K562 (cell line): Measurements from ENCODE around the gene NUP205. TPM values are rescaled to one million over a fixed set of nuclear protein-coding genes. Genes with fewer than 3 reads are reported as not detected.
A peak's percentile ranks its signal among the peaks of the same experiment; 100 is the strongest.

Experiments used
- ATAC-seq: fragments of 200-7000 bp; cut with Tn5 transposase; 3 replicates; pipeline ENCODE4 v1.9.1; 2020; ENCODE audit warnings: moderate library complexity
- BruUV-seq: library from RNA; stranded (reverse); fragments of 400-500 nt; replicated peaks from 2 replicates; lab custom pipeline; 2021; lab: Mats Ljungman, UMichigan
- CTCF ChIA-PET: fragments of 300-600 bp; formaldehyde crosslinking; extraction: SDS; loops from one replicate; lab custom pipeline; 2021; ENCODE audit warnings: low intra/inter-chr PET ratio; lab: Yijun Ruan, JAX
- POLR2A ChIA-PET: fragments of 300-600, 350-650 bp; sonication (Branson Sonifier 250); formaldehyde crosslinking; extraction: SDS; loops from one replicate; lab custom pipeline; 2021; ENCODE audit warnings: antibody characterized with exemption, inconsistent platforms; lab: Yijun Ruan, JAX
- DNase-seq, 4 experiments: peaks; one replicate each; pipeline versions ENCODE4 v3.0.0 to v3.0.0-alpha.2; 2011 to 2018; ENCODE audit warnings: low spot score in 3 of 4, mixed read lengths in 3 of 4; ENCODE audit errors: extremely low read depth in 1 of 4
- FAIRE-seq: peaks from 2 replicates; lab custom pipeline; 2011; peaks lifted over from hg19 to GRCh38; lab: Jason Lieb, UNC
- H2AFZ ChIP-seq: 2 replicates; pipeline ENCODE4 v1.6.0; 2011; ENCODE audit warnings: low read depth, low read length, control low read depth, inconsistent platforms
- H3K27ac ChIP-seq: fragments of 200-600 bp; 3 replicates; pipeline ENCODE4 v1.8.0; 2011; ENCODE audit warnings: low read depth, mild to moderate bottlenecking, control low read depth, inconsistent platforms, low read length, moderate library complexity, mixed read lengths; ENCODE audit errors: extremely low read depth
- H3K27me3 ChIP-seq, 2 experiments: fragments of 300-600 bp in 1 of 2; 2 replicates in 1 of 2; 3 replicates in 1 of 2; pipeline versions ENCODE4 v1.6.0 to v1.8.0; 2011; ENCODE audit warnings: inconsistent platforms in 2 of 2, low read length in 2 of 2, mild to moderate bottlenecking in 1 of 2, mixed read lengths in 1 of 2, moderate library complexity in 1 of 2; ENCODE audit not compliant: control insufficient read depth in 2 of 2, insufficient read depth in 2 of 2
- H3K36me3 ChIP-seq: fragments of 300-600 bp; 3 replicates; pipeline ENCODE4 v1.8.0; 2011; ENCODE audit warnings: mild to moderate bottlenecking, low read length, inconsistent platforms; ENCODE audit not compliant: control insufficient read depth, insufficient read depth
- H3K4me1 ChIP-seq, 2 experiments: fragments of 200-600 bp in 1 of 2; replicated peaks in 1 of 2; 2 replicates in 1 of 2; 3 replicates in 1 of 2; pipeline versions ENCODE4 v1.5.1 to v1.8.0; 2011; ENCODE audit warnings: inconsistent platforms in 2 of 2, low read length in 2 of 2, mild to moderate bottlenecking in 1 of 2, mixed read lengths in 1 of 2, moderate library complexity in 1 of 2; ENCODE audit not compliant: control insufficient read depth in 2 of 2, insufficient read depth in 2 of 2
- H3K4me2 ChIP-seq: 2 replicates; pipeline ENCODE4 v1.6.1; 2011; ENCODE audit warnings: low read length, control low read depth, inconsistent platforms, mixed read lengths; ENCODE audit not compliant: insufficient read depth
- H3K4me3 ChIP-seq: fragments of 200-600 bp; sonication (generic), shearing (Covaris generic); 2 replicates; pipeline ENCODE4 v1.5.1; 2016; ENCODE audit warnings: control low read depth, inconsistent platforms
- H3K79me2 ChIP-seq: fragments of 200-600 bp; 3 replicates; pipeline ENCODE4 v1.8.0; 2011; ENCODE audit warnings: low read length, inconsistent platforms; ENCODE audit not compliant: control insufficient read depth, insufficient read depth
- H3K9ac ChIP-seq, 2 experiments: 2 replicates each; pipeline versions ENCODE4 v1.6.0 to v1.6.1; 2011; ENCODE audit warnings: low read depth in 2 of 2, low read length in 2 of 2, control low read depth in 1 of 2, inconsistent platforms in 1 of 2, mild to moderate bottlenecking in 1 of 2, mixed read lengths in 1 of 2; ENCODE audit not compliant: insufficient read depth in 1 of 2
- H3K9me1 ChIP-seq: one replicate; pipeline ENCODE4 v1.6.0; 2011; ENCODE audit warnings: inconsistent platforms, mild to moderate bottlenecking, low read length, moderate library complexity; ENCODE audit not compliant: control insufficient read depth, insufficient read depth
- H3K9me3 ChIP-seq: replicated peaks from 2 replicates; pipeline ENCODE4 v1.5.1; 2011; ENCODE audit warnings: low read depth, low read length, inconsistent platforms; ENCODE audit not compliant: control insufficient read depth, insufficient read depth
- H4K20me1 ChIP-seq: replicated peaks from 2 replicates; pipeline ENCODE4 v1.6.1; 2011; ENCODE audit warnings: low read length, inconsistent platforms, mixed read lengths; ENCODE audit not compliant: control insufficient read depth, insufficient read depth
- CHAMP1 ChIP-seq: fragments of 450-650 bp; IDR thresholded peaks from 2 replicates; pipeline ENCODE4 v1.6.1; 2016; ENCODE audit warnings: mild to moderate bottlenecking
- CREBBP ChIP-seq: IDR thresholded peaks from one replicate; pipeline ENCODE4 v1.6.1; 2012; ENCODE audit warnings: low read depth, mild to moderate bottlenecking, control low read depth, inconsistent platforms, low read length
- E2F4 ChIP-seq: sonication (generic); formaldehyde crosslinking; IDR thresholded peaks from 2 replicates; pipeline ENCODE4 v1.8.0; 2022; ENCODE audit warnings: mild to moderate bottlenecking, low read depth, missing genetic modification reagents
- E2F8 ChIP-seq: fragments of 450-650 bp; IDR thresholded peaks from 2 replicates; pipeline ENCODE4 v1.7.1; 2018; ENCODE audit warnings: mild to moderate bottlenecking, low read depth; ENCODE audit not compliant: partially characterized antibody
- GATAD2B ChIP-seq: fragments of 450-650 bp; IDR thresholded peaks from 2 replicates; pipeline ENCODE4 v1.6.1; 2017; ENCODE audit warnings: mild to moderate bottlenecking, borderline replicate concordance
- PATZ1 ChIP-seq: fragments of 250-450 bp; sonication (Bioruptor Pico); IDR thresholded peaks from 2 replicates; pipeline ENCODE4 v1.5.0; 2020; ENCODE audit warnings: mild to moderate bottlenecking, borderline replicate concordance
- POLR3A ChIP-seq: IDR thresholded peaks from 2 replicates; pipeline ENCODE4 v1.6.1; 2011; ENCODE audit warnings: borderline replicate concordance, mild to moderate bottlenecking, moderate library complexity; ENCODE audit not compliant: insufficient read length, insufficient read depth; ENCODE audit errors: extremely low read depth
- SMAD4 ChIP-seq: fragments of 250-450 bp; sonication (Bioruptor Pico); conservative IDR thresholded peaks from 2 replicates; pipeline ENCODE4 v1.8.0; 2021; ENCODE audit warnings: inconsistent platforms, mild to moderate bottlenecking, moderate library complexity
- SMARCA5 ChIP-seq: fragments of 450-650 bp; IDR thresholded peaks from 2 replicates; pipeline ENCODE4 v1.6.1; 2016
- ZBTB1 ChIP-seq: sonication (generic); formaldehyde crosslinking; IDR thresholded peaks from 2 replicates; pipeline ENCODE4 v1.8.1; 2023; ENCODE audit warnings: missing genetic modification reagents, low read depth, mild to moderate bottlenecking, borderline replicate concordance
- ZFX ChIP-seq: sonication (generic); formaldehyde crosslinking; IDR thresholded peaks from 2 replicates; pipeline ENCODE4 v1.8.0; 2022; ENCODE audit warnings: mild to moderate bottlenecking, missing genetic modification reagents, moderate library complexity
- ZNF140 ChIP-seq: fragments of 250-450 bp; sonication (Bioruptor Pico); IDR thresholded peaks from 2 replicates; pipeline ENCODE4 v1.8.0; 2021; ENCODE audit warnings: moderate library complexity, mild to moderate bottlenecking, inconsistent platforms
- ZNF212 ChIP-seq: fragments of 450-650 bp; formaldehyde crosslinking; IDR thresholded peaks from 2 replicates; pipeline ENCODE4 v1.4.0; 2020; ENCODE audit warnings: mild to moderate bottlenecking
- ZNF785 ChIP-seq: fragments of 250-450 bp; sonication (Bioruptor Pico); IDR thresholded peaks from 2 replicates; pipeline ENCODE4 v1.4.0; 2020; ENCODE audit warnings: mild to moderate bottlenecking
- WGBS: fragments of 100-300 bp; shearing (Covaris generic); methylation state at CpG from one replicate; pipeline ENCODE4 v1.1.6; 2016; ENCODE audit warnings: low coverage, mixed read lengths; ENCODE audit not compliant: insufficient coverage; ENCODE audit errors: missing lambda C conversion rate; 5-methylcytosine and 5-hydroxymethylcytosine counted together
- in situ Hi-C: fragments of 300-500 bp; cut with MboI; formaldehyde crosslinking; loops from 4 replicates; pipeline ENCODE4 v1.15.0; 2018; ENCODE audit warnings: inconsistent platforms, mixed read lengths
- intact Hi-C: fragments of 100-400 bp; cut with micrococcal nuclease; formaldehyde crosslinking; loops from 2 replicates; pipeline ENCODE4 v1.14.2; 2022
- polyA plus RNA-seq, 8 experiments: library from polyadenylated mRNA; depleted of rRNA in 4 of 8; stranded (reverse) in 5 of 8; unstranded in 3 of 8; fragments of >200 nt; fragmentation: Nextera tagmentation in 2 of 8; fragmentation: Illumina TruSeq in 1 of 8; extraction: Ambion mirVana in 2 of 8; extraction: Trizol in 1 of 8; gene quantifications; 2 replicates each; pipeline versions ENCODE4 v1.2.1 to v1.2.3, GENCODE V29; 2011 to 2014; ENCODE audit warnings: inconsistent platforms in 1 of 8, missing spikeins in 1 of 8
- total RNA-seq, 7 experiments: library from RNA; depleted of rRNA in 6 of 7; stranded (reverse); fragments of >200 nt in 6 of 7; fragmentation: Illumina TruSeq in 2 of 7; extraction: Trizol in 2 of 7; gene quantifications; 2 replicates each; pipeline versions ENCODE4 v1.2.1 to v1.2.3, GENCODE V29; 2011 to 2021; ENCODE audit warnings: low replicate concordance in 1 of 7

Gene NUP205
- total and polyA plus RNA-seq, 9 of the 15 experiments (the other 6 are each of a cell fraction or from before 2014, with no cell fraction given): 101 to 282 (median 193) TPM

GRCh38 chr7:135670179-135670578 lies 112.5 kb downstream of the NUP205 start:
- in situ Hi-C loops (no loop called here), intact Hi-C loops (loop anchor here (5.0 kb wide), 1 partner anchor 112 kb away; no protein-coding TSS in a partner anchor)
- H3K4me1 ChIP-seq: peaks cover 0 to 3% of the 10 kb centered on the region in 2 experiments; a peak in 1 of 5 replicates
- H2AFZ ChIP-seq: no peak overlapping the region
- H3K9ac ChIP-seq: no peak overlapping the region
- H4K20me1 ChIP-seq: 0 out of 2 replicates have a peak, but pooled peaks cover 8% of the 10 kb centered on the region
- POLR2A ChIA-PET: interaction anchor here (0.6 to 8.1 kb wide), 6 partner anchors 7 to 330 kb away, joined by 3 to 71 read pairs (median 4); partner anchors contain the start of gene STMP1
- H3K9me3 ChIP-seq: no peaks in the 10 kb centered on the region
- no peaks in the 10 kb centered on the region for H3K9me1 ChIP-seq
- no peak for FAIRE-seq
- CTCF ChIA-PET: no interaction called here
- 39% methylated on average over 1 of the region's 1 CpG for WGBS
- peaks cover 80% of the 10 kb centered on the region for H3K79me2 ChIP-seq
- no peak overlapping the region for H3K4me2 ChIP-seq
- H3K27me3 ChIP-seq: no peaks in the 10 kb centered on the region
- H3K27ac ChIP-seq: no peak overlapping the region
- peak; percentile 15 for ATAC-seq
- no peak overlapping the region for H3K4me3 ChIP-seq
- no TSS peak for BruUV-seq
- peaks cover 35% of the 10 kb centered on the region for H3K36me3 ChIP-seq
- DNase-seq: no peak
- TF ChIP-seq PATZ1: no peak
- TF ChIP-seq ZBTB1 (CRISPR knock-in tag): no peak
- no peak for TF ChIP-seq ZNF140 (CRISPR knock-in tag)
- TF ChIP-seq POLR3A: no peak
- TF ChIP-seq E2F4 (CRISPR knock-in tag): no peak
- TF ChIP-seq CHAMP1: no peak
- no peak for TF ChIP-seq GATAD2B
- no peak for TF ChIP-seq E2F8
- no peak for TF ChIP-seq SMARCA5
- no peak for TF ChIP-seq ZNF785
- no peak for TF ChIP-seq SMAD4 (CRISPR knock-in tag)
- no peak for TF ChIP-seq CREBBP
- no peak for TF ChIP-seq ZFX (CRISPR knock-in tag)
- TF ChIP-seq ZNF212: no peak
